Left colon (tissue), 2 donors: Measurements from ENCODE around the gene KLHL25. TPM values are rescaled to one million over a fixed set of nuclear protein-coding genes. Genes with fewer than 3 reads are reported as not detected.
"Not testable (repeated sequence)": the region's sequence is repeated elsewhere in the genome, so short reads cannot be mapped to it uniquely, and the experiment has no call there.

Source experiments
- ATAC-seq: fragments of 200-7000 bp; cut with Tn5 transposase; one replicate; pipeline ENCODE4 v1.9.1; 2020; ENCODE audit warnings: mild to moderate bottlenecking, moderate library complexity
- DNase-seq, 2 donors: peaks; one replicate each; pipeline ENCODE4 v3.0.0-alpha.2; 2020
- intact Hi-C, 2 donors: fragments of 100-400 bp; cut with DNase I in 1 of 2; cut with micrococcal nuclease in 1 of 2; formaldehyde crosslinking; loops; one replicate each; pipeline versions ENCODE4 v1.11.2 to v1.14.0; 2022; cut with DNase I, micrococcal nuclease
- total RNA-seq, 2 donors: library from RNA; stranded (reverse); fragmentation: NEBNext Ultra II Directional; extraction: Animal tissue kit (Norgen Biotek cat#: 25700); gene quantifications; one replicate each; pipeline ENCODE4 v1.2.1, GENCODE V29; 2021
- donor health status: DM: no; HTN: no; CAD: no.
- donor health status: DM: yes; HTN: yes; CAD: no.

KLHL25 gene
- total RNA-seq, 2 donors from 2014 or later, result 6.0 to 6.8 TPM

GRCh38 chr15:85819938-85820337 lies 25.2 kb upstream of the KLHL25 start:
- intact Hi-C loops, result no loop called here
- DNase-seq, result no peak
- ATAC-seq, result no peak

GRCh38 chr15:85813234-85813633 lies 18.5 kb upstream of the KLHL25 start:
- intact Hi-C loops, result no loop called here
- DNase-seq (no peak), ATAC-seq (no peak)

GRCh38 chr15:85810075-85810474 lies 15.3 kb upstream of the KLHL25 start:
- intact Hi-C loops, result no loop called here
- ATAC-seq, result no peak

GRCh38 chr15:85805420-85805819 lies 10.7 kb upstream of the KLHL25 start:
- ATAC-seq (no peak), DNase-seq (no peak)
- intact Hi-C loops, result no loop called here

More at GRCh38 chr15:85810075-85810474, 15.3 kb upstream of the KLHL25 start:
- DNase-seq, result no peak

- DNase-seq, result no peak
These were observed 9.9 kb upstream of the KLHL25 start for GRCh38 chr15:85804481-85805170.

GRCh38 chr15:85802617-85803016 lies 7.9 kb upstream of the KLHL25 start:
- intact Hi-C loops, result not testable (repeated sequence)
- DNase-seq (peak in 1 of 2 donors; percentile 23), ATAC-seq (peak; percentile 37)

More at GRCh38 chr15:85804481-85805170, 9.9 kb upstream of the KLHL25 start:
- no peak for ATAC-seq
- intact Hi-C loops, result no loop called here

GRCh38 chr15:85800478-85801123 lies 5.9 kb upstream of the KLHL25 start:
- intact Hi-C loops, result no loop called here
- peak; percentile 78 to 87 for DNase-seq
- peak; percentile 98 for ATAC-seq

GRCh38 chr15:85796371-85796770 lies 1.6 kb upstream of the KLHL25 start:
- DNase-seq, intact Hi-C loops, ATAC-seq: not testable (repeated sequence)

GRCh38 chr15:85795337-85796305 lies 896 bp upstream of the KLHL25 start:
- intact Hi-C loops, result no loop called here
- ATAC-seq (peak; percentile 25), DNase-seq (peak; percentile 50 to 53)

- intact Hi-C loops, result no loop called here
- ATAC-seq (peak; percentile 38), DNase-seq (peak; percentile 57)
These were observed 806 bp downstream of the KLHL25 start for GRCh38 chr15:85793641-85794597.

- DNase-seq (no peak), ATAC-seq (no peak)
- intact Hi-C loops, result no loop called here
These were observed 1.7 kb downstream of the KLHL25 start for GRCh38 chr15:85792912-85793590.

- intact Hi-C loops, result no loop called here
- DNase-seq, result no peak
- ATAC-seq, result no peak
These were observed 2.5 kb downstream of the KLHL25 start for GRCh38 chr15:85792102-85792731.

- ATAC-seq (no peak), DNase-seq (no peak)
- intact Hi-C loops, result no loop called here
These were observed 5.2 kb downstream of the KLHL25 start for GRCh38 chr15:85789496-85789875.

GRCh38 chr15:85788771-85789495 lies 5.8 kb downstream of the KLHL25 start:
- intact Hi-C loops, result no loop called here
- peak; percentile 74 to 75 for DNase-seq
- peak; percentile 83 for ATAC-seq

GRCh38 chr15:85786781-85787114 lies 8.0 kb downstream of the KLHL25 start:
- DNase-seq (no peak), ATAC-seq (no peak)
- intact Hi-C loops, result no loop called here

GRCh38 chr15:85785887-85786780 lies 8.6 kb downstream of the KLHL25 start:
- ATAC-seq, result peak; percentile 83
- intact Hi-C loops, result no loop called here
- DNase-seq, result peak; percentile 75 to 79
